GM21526 (cell line): ENCODE measurements around the gene BACE2.
"Not testable (repeated sequence)": the region's sequence is repeated elsewhere in the genome, so short reads cannot be mapped to it uniquely, and the experiment has no call there.

Experiments
- ATAC-seq: cut with Tn5 transposase; IDR thresholded peaks from one replicate; pipeline ENCODE4 v1.9.1; 2021; ENCODE audit warnings: moderate library complexity; ENCODE audit not compliant: unreplicated experiment, low FRiP score

The BACE2 gene

DNA sequence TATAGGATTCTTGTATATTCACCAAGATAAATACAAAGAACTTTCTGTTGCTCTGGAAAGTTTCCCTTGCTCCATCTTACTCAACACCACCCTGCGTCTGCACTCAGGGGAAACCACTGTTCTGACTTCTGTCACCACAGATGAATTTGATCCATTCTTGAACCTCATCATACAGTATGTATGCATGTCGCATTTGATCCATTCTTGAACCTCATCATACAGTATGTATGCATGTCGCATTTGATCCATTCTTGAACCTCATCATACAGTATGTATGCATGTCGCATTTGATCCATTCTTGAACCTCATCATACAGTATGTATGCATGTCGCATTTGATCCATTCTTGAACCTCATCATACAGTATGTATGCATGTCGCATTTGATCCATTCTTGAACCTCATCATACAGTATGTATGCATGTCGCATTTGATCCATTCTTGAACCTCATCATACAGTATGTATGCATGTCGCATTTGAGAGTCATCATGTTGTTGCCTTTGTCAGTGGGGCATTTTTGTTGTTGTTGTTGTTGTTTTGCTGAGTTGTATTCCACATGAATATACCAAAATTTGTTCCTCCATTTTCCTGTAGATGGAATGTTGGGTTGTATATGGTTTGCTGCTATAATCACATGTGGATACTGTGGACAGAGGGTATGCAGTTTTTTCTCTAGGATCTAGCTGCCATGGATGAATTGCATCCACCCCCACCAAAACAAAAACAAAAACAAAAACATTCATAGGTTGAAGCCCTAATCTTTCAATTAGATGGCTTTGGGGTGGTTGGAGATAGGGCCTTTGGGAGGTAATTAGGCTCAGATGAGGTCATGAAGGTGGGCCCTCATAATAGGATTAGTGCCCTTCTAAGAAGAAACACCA, 145.6 kb downstream of the BACE2 start:
- ATAC-seq: not testable (repeated sequence)

DNA sequence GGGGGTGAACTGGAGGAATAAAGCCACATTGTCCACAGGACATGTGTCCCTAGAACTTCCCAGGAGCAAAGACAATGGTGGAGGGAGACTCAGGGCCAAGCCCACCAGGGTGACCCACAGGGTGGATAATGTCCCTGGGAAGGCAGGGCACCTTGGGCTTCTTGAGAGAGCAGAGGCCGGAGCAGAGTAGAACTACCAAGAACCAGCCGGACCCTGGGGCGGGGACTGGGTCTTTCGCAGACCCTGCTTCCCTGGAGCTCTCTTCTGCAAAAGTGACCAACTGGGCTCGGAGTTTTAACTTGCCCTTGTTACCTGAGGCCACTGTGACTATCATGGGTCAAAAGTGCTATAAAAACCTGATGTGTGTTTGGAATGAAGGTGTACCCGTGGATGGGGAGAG, 147.8 kb downstream of the BACE2 start:
- ATAC-seq: no peak

DNA sequence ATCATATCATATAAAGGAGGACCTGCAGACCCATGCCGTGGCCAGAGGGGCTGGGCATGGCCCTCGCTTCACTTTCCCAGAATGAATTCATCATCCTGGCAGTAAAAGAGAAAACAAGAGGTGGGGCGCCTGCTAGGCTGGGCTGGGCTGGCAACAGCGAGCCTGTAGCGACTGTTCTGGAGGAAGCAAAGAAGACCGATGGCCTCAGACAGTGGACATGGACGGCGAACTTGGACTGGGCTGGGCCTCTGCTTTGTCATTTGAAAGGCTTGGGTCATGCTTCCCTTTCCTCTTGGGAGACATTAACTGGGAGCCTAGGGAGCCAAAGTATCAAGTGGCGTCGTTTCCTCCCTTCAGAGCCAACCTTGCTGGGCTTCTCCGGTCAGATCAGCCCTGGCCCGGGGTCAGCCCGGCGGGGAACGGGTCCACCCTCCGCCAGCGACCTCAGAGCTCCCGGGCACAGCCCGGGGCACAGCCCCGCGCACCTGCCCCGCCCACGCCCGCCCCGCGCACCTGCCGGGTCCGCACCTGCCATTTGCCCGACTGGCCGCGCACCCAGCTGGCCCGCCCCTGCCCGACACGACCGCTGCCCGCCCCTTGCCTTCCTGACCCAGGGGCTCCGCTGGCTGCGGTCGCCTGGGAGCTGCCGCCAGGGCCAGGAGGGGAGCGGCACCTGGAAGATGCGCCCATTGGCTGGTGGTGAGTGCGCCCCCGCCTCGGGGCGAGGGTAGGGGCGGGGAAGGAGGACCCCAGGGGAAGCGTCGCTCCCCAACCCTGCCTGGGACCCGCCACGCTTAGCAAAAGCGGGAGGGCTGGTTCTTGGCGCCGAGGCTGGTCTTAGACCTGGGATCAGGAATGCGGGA, 148.5 kb downstream of the BACE2 start, which contains the start of gene FAM3B:
Gene FAM3B, plus strand, starts transcription at position 602 of the 863 bp plus-strand sequence. Its CDS starts 79 bp downstream, at position 681.
- no peak for ATAC-seq

DNA sequence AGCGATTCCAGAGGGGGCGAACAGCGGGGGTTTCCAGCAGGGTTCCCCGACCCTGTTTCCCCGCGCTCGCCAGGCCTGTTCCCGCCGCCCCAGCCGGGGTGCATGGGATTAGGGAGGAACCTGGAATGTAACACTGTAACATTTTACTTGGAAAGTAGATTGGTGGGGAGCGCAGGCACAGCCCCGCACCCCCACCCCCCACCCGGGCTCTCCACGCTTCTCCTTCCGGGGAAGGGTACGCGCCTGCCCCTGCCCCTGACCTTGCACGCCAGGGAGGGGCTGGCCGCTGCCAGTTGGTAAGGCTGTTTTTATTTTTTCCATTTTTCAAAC, 149.1 kb downstream of the BACE2 start:
- no peak for ATAC-seq

DNA sequence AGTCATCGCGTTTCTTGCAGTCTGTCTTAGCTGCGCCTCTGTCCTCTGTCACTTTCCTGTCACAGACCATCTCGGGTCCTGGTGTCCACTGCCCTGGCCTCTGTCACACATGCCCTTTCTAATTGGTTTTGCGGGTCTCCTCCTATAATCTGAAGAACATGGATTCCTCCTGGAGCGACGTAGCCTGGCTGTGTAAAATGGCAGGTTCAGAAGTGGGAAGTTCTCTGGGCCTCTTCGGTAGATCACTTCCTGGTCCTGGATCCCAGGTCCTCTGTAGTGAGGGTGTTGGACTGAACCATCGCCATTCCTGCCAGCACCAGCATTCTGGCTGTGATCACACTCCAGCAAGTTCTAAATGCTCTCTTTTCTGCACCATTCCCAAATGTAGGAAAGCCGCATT, 149.5 kb downstream of the BACE2 start:
- no peak for ATAC-seq

DNA sequence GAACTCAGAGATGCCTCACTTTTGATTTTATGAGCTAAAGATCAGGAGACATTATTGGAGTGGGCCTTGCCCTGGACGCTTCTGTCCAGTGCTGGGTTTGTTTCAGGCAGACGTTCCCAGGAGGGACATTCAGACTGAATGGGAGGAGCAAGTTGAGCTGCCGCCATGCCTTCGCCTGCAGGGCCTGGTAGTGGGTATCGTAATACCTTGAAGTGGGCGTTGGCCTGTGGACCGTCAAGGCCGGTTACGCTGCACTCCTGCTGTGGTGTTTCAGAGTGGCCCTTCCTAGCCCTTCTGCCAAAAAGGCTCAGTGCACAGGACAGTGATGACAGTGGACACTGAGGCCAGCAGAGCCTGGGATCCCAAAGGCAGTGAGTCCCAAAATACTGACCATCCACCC, 150.3 kb downstream of the BACE2 start:
- ATAC-seq: no peak

DNA sequence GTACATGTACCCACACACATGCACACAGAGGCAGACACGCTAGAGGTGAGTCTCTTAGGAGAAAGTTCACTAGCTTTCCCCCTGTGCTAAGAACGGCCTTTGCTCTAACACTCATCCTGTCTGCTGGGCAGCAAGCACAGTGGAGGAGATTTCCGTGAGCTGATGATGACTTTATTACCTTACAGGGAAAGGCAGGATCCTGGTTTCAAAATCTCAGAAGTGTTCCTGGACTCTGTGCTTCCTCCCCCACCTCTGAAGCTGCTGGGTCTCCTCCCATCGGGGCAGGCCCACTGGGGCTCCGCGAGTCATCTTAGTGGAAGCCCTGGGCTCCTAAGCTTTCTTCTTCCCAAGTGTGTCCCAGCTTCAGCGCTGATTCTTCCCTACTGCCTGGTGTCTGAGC, 151.3 kb downstream of the BACE2 start:
- no peak for ATAC-seq

DNA sequence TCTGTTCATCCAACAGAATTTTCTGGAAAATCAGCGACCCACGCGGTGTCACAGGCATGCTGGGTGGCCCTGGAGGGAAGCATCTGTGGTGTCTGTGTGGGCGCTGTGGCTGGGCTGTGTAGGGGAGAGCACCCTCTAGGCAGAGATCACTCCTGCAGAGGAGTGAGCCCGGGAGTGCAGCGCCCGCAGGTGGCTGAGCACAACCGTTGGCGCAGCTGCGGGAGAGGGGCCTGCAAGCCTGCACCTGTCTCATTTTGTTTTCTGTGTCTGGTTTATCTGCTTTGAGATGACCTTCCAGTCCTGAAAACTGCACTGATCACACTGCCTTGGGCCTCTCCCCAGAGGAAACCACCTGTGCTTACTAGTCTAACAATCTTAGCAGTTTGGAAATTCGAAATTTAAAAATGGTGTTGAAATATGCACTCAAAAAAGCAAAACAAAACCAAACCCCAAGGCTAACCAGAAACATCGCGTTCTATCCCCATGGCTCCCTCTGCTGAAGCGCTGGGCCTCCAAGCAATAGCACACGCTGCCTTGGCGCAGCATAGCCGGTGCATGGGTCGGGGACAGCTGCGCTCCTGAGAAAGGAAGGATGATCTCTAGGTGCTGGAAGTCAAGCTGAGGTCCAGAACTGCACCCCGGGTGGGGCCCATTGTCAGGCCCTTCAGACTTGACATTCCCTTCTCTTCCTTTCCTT, 153.4 kb downstream of the BACE2 start:
- no peak for ATAC-seq

DNA sequence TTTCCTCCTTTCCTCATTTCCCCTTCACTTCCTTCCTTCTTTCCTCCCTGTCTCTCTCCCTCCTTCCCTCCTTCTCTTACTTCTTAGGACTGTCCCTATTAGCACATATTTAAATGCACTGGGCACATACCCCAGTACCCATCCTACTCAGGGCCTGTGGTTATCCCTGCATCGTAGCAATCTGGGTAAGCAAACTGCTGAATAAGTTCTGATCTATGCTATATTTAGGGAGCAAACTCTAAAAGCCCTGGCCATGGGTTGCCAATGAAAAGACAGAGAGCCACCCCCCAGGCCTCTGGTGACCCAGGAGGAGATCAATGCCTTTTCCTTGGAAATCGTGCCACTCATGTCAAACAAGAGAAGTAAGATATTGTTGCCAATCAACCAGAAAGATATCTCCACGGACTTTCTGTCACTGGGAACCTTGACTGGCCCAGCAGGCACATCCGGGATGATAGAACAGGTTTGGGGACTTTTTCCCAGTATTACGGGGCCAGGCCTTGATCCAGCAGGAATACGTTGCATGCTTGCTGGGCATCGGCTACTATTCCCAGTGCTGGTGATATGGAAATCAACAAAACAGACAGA, 154.0 kb downstream of the BACE2 start:
- no peak for ATAC-seq

DNA sequence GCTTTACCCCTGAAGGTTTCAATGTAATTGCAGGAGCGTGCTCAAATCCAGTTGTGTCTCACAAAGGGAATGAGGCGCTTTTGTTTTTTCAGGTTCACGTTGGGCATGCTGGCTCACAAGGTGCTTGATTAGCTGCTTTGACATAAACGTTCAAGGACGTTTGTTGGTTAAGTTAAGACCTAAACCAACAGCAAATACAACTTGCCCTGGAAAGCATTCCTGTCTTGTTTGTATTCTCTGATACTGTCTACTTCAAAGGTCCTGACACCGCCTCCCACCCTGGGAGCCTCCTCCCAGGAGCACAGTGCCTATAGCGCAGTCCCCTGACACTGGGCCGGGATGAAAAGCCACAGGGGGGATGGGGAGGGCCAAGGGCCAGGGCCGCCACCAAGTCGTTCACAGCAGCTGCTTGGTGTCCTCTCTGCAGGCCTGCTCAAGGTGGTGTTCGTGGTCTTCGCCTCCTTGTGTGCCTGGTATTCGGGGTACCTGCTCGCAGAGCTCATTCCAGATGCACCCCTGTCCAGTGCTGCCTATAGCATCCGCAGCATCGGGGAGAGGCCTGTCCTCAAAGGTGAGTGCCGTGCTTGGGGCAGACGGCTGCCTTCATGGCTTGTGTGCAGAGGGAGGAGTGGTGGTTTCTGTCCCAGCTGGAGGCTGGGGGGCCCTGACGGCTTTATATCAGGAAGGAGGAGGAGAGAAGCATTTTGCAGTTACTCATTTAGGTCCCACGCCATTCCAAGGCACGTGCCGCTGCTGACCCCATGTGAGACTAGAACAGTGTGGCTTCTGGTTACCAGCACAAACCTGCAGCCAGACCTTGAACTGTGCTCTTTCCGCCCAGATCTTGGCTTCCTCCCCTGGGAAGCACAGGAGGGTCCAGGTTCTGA, 154.8 kb downstream of the BACE2 start:
- ATAC-seq: no peak

DNA sequence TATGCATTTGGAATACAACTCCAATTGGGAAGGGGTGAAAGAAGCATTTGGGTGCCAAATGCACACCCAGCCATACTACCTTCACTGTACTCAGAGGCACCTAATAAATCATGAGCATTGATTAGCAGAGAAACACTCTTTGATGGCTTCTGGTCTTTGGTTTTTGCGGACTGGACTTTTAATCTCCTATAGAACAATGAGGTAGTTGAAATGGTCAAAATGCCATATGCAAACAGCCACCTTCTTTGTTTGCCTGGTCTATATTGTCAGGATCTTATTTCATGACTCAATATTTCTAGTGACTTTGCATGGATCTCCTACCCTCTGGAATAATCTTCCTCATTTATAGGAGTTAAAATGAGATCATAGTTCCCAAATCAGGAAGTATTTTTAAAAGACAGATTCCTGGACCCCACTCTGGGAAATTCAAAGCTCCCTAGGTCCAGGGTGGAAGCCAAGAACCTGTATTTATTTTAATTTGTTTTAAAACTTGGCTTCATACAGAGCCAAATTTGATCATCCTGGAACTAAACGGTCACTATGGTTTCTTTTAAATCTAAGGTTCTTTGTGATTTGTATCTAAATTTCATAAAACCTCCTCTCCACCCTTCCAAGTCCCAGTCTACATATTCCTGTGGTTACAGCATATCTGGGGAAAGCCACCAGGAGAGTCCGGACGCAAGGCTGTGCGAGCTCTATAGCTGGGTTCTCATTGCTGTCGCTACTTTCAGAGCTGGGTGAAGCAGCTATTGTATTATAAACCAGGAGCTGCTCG, 157.4 kb downstream of the BACE2 start:
- ATAC-seq: no peak

DNA sequence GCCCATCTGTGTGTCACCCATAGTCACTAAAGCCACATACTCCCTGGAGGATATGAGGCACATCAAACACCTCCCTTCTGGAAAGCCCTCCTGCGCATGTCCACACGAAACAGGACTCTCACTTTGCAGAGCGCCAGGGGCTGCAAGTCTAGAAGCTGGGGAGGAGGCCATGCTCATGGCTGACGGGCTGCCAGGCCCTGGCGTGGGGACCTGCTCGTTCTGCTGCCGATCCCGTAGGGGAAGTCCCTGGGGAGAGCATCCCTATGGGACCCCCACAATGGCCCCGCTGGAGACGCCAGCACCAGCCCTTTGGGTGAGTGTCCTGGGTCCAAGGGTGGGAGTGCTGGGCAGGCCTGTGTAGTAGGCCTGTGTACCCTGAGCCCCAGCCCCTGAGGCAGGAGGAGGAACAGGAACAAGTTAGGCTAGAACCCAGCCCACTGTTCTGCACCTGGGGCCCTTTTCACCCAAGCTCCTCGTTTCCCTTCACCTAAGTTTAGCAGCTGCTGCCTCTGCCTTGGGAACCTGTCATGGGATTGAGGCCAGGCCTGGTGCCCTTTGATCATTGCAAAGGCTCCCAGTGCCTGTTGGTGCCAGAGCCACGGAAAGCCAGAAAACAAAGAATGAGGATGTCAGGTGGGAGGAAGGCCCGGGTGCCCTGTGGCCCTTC, 158.6 kb downstream of the BACE2 start:
- ATAC-seq: no peak

DNA sequence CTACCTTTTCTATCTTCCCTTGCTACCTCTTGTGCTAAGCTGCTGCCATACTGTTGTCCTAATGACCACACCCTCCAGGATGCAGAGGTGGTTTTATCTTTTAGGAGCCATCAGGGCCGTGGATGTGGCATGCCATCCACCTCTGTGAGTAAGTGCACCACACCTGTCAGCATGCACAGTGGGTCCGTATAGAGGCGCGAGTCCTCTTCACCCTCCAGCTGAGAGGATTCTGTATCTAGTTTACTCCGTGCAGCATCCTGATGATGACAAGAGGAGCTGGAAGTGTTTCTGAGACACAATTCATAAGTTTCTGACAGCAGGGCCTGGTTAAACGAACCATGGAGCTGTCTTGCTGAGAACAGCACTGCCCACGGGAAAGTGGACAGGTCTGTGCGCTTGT, 159.8 kb downstream of the BACE2 start:
- no peak for ATAC-seq

DNA sequence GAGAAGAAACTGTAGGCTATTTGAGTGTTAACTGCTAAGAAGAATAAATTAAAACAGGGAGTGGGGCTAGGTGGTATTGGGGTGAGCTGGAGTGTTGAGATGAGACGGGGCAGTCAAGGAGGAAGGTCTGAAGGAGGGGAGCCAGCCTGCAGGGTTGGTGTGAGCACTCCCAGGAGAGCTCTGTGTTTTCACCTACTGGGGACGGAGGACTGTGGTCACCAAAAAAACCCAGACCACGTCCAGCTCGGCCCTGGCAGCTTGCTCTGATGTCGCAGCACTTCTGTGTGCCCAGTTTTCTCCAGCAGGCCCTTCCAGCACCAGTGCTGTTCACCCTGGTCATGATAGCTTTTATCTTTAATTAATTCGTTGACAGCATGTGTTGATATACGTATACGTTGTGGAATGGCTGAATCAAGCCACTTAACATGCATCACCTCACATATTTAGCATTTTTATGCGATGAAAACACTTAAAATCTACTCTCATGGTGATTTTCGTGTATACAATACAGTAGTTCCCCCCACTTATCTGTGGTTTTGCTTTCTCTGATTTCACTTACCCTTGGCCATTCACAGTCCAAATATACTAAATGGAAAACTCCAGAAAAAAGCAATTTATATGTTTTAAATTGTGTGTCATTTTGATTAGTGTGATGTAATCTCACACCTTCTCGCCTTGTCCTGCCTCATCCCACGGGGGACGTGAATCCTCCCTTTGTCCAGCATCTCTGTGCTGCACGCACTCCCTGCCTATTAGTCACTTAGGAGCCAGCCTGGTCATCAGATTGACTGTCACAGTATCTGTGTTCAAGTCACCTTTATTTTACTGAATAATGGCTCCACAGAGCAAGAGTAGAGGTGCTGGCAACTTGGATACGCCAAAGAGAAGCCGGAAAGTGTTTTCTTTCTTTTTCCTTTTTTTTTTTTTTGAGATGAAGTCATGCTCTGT, 161.0 kb downstream of the BACE2 start:
- ATAC-seq: no peak
